SU-DHL-6 (cell line): Measurements from ENCODE around the gene CD200R1L.

ENCODE experiments used
- H2AFZ ChIP-seq: fragments of 200-600 bp; sonication (generic); 2 replicates; pipeline ENCODE4 v1.6.1; 2014; ENCODE audit warnings: low read depth, mild to moderate bottlenecking, moderate library complexity, mixed read lengths, antibody characterized with exemption, low read length; ENCODE audit not compliant: severe bottlenecking
- H3F3A ChIP-seq: fragments of 200-600 bp; shearing (Covaris generic); 2 replicates; pipeline ENCODE4 v1.6.0; 2016; ENCODE audit warnings: antibody characterized with exemption, mild to moderate bottlenecking; ENCODE audit not compliant: insufficient read depth
- H3K27ac ChIP-seq: fragments of 200-600 bp; sonication (generic); 2 replicates; pipeline ENCODE4 v1.5.1; 2016; ENCODE audit warnings: low read depth, mild to moderate bottlenecking, low read length, moderate library complexity, mixed read lengths
- H3K27me3 ChIP-seq: fragments of 200-600 bp; sonication (generic), shearing (Covaris generic); 2 replicates; pipeline ENCODE4 v1.6.0; 2014; ENCODE audit warnings: mild to moderate bottlenecking, low read length
- H3K36me3 ChIP-seq: fragments of 200-600 bp; sonication (generic); 2 replicates; pipeline ENCODE4 v1.6.1; 2014; ENCODE audit warnings: mild to moderate bottlenecking, low read length, mixed read lengths
- H3K4me2 ChIP-seq: fragments of 300-600, 200-600 bp; shearing (Covaris generic), sonication (generic); 2 replicates; pipeline ENCODE4 v1.6.0; 2014; ENCODE audit warnings: low read length, low read depth, mild to moderate bottlenecking; ENCODE audit not compliant: poor library complexity, severe bottlenecking
- H3K4me3 ChIP-seq: fragments of 200-600 bp; sonication (generic); 2 replicates; pipeline ENCODE4 v1.5.1; 2014; ENCODE audit warnings: antibody characterized with exemption, low read length, mild to moderate bottlenecking, mixed read lengths; ENCODE audit not compliant: insufficient read depth, poor library complexity, severe bottlenecking
- H3K79me2 ChIP-seq: fragments of 200-600 bp; sonication (generic); 2 replicates; pipeline ENCODE4 v1.6.1; 2014; ENCODE audit warnings: mild to moderate bottlenecking, low read length, moderate library complexity; ENCODE audit not compliant: insufficient read depth
- H3K9ac ChIP-seq: fragments of 200-600 bp; sonication (generic); 2 replicates; pipeline ENCODE4 v1.7.0; 2014; ENCODE audit warnings: mild to moderate bottlenecking, low read length
- H3K9me2 ChIP-seq: fragments of 200-600 bp; sonication (generic); replicated peaks from 2 replicates; pipeline ENCODE4 v1.6.1; 2014; ENCODE audit warnings: low read length; ENCODE audit not compliant: insufficient read depth
- H3K9me3 ChIP-seq: fragments of 200-600 bp; sonication (generic); 2 replicates; pipeline ENCODE4 v1.6.1; 2014; ENCODE audit warnings: low read length, mixed read lengths; ENCODE audit not compliant: insufficient read depth
- H4K20me1 ChIP-seq: fragments of 200-600 bp; sonication (generic); 2 replicates; pipeline ENCODE4 v1.6.1; 2014; ENCODE audit warnings: low read depth, mild to moderate bottlenecking, antibody characterized with exemption, low read length, moderate library complexity, mixed read lengths
- EZH2phosphoT487 ChIP-seq: fragments of 200-600 bp; sonication (generic), shearing (Covaris generic); conservative IDR thresholded peaks from 2 replicates; pipeline ENCODE4 v1.6.1; 2018; ENCODE audit warnings: mild to moderate bottlenecking, antibody characterized with exemption, low read length, moderate library complexity, mixed read lengths
- TF ChIP-seq, protein P1 (sequence below): fragments of 200-600 bp; sonication (generic); IDR thresholded peaks from one replicate; pipeline ENCODE4 v1.5.1; 2017; ENCODE audit warnings: antibody characterized with exemption, mild to moderate bottlenecking, low read length, moderate library complexity; ENCODE audit not compliant: insufficient read depth, poor library complexity, severe bottlenecking

The CD200R1L gene

DNA sequence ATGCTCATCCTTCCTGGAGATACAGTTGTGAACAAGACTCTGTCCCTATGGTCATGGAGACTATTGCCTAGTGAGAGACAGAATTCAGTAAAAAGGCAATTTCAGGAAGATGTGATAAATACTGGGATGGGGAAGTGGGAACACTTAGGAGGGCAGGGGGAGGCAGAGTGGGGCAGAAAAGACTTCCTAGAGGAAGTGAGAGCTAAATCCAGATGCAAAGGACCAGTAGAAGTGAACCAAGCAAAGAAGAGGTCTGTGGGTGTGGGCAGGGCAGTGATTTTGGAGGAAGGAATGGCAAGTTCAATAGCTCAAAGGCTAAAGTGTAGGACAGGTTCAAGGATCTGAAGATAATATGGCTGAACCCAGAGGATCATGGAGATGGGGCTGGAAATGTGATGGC lies 68.9 kb downstream of the CD200R1L start:
- no peaks in the 10 kb centered on the region for H3K9me2 ChIP-seq
- no peak for TF ChIP-seq EZH2phosphoT487
- TF ChIP-seq, protein P1, sequence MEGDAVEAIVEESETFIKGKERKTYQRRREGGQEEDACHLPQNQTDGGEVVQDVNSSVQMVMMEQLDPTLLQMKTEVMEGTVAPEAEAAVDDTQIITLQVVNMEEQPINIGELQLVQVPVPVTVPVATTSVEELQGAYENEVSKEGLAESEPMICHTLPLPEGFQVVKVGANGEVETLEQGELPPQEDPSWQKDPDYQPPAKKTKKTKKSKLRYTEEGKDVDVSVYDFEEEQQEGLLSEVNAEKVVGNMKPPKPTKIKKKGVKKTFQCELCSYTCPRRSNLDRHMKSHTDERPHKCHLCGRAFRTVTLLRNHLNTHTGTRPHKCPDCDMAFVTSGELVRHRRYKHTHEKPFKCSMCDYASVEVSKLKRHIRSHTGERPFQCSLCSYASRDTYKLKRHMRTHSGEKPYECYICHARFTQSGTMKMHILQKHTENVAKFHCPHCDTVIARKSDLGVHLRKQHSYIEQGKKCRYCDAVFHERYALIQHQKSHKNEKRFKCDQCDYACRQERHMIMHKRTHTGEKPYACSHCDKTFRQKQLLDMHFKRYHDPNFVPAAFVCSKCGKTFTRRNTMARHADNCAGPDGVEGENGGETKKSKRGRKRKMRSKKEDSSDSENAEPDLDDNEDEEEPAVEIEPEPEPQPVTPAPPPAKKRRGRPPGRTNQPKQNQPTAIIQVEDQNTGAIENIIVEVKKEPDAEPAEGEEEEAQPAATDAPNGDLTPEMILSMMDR: no peak
- H3K36me3 ChIP-seq: no peaks in the 10 kb centered on the region
- no peak overlapping the region for H3K4me2 ChIP-seq
- no peak overlapping the region for H3K27ac ChIP-seq
- H3K9ac ChIP-seq: no peak overlapping the region
- no peaks in the 10 kb centered on the region for H3K9me3 ChIP-seq
- H3K27me3 ChIP-seq: no peaks in the 10 kb centered on the region
- no peaks in the 10 kb centered on the region for H3F3A ChIP-seq
- H3K79me2 ChIP-seq: no peaks in the 10 kb centered on the region
- H4K20me1 ChIP-seq: no peaks in the 10 kb centered on the region
- H2AFZ ChIP-seq: no peak overlapping the region
- H3K4me3 ChIP-seq: no peak overlapping the region

DNA sequence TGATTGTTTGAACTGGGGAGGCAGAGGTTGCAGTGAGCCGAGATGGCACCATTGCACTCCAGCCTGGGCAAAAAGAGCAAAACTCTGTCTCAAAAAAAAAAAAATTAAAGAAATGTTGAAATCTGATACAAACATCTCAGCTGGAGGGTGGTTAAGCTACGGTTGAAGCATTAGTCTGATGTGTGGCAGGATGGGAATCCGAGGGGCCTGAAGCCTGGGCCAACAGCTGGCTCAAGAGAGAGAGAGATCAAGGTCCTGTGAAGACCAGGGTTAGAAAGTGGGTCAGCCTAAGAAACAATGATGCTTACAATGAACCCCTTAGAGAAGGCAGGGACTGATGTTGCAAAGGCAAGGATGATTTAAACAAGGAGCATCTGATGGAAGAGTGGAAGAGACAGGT lies 69.8 kb downstream of the CD200R1L start:
- H3K9ac ChIP-seq: no peak overlapping the region
- no peaks in the 10 kb centered on the region for H3K27me3 ChIP-seq
- no peaks in the 10 kb centered on the region for H4K20me1 ChIP-seq
- H3F3A ChIP-seq: no peaks in the 10 kb centered on the region
- no peak overlapping the region for H3K4me3 ChIP-seq
- H3K36me3 ChIP-seq: no peaks in the 10 kb centered on the region
- H2AFZ ChIP-seq: no peak overlapping the region
- H3K4me2 ChIP-seq: no peak overlapping the region
- H3K9me3 ChIP-seq: no peaks in the 10 kb centered on the region
- H3K9me2 ChIP-seq: no peaks in the 10 kb centered on the region
- no peak for TF ChIP-seq EZH2phosphoT487
- TF ChIP-seq, protein P1: no peak
- H3K27ac ChIP-seq: no peak overlapping the region
- no peaks in the 10 kb centered on the region for H3K79me2 ChIP-seq

DNA sequence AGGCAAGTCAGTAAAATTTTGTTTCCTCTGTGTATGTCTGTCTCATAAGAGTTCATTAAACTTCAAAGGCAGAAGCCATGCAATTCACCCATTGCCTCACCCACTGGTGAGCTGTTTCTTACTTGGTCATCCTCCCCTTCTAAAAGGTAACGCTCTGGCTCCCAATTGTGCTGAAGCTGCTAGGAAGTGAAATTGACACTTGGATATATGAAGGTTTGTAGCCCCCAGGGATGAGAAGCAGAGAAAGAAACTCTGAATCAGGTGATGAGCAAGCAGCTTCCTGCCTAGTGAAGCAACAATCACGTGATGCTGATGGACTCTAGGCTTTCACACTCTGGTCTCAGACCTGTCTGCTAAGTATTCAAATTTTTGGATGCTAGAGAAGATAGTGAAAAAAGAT lies 70.7 kb downstream of the CD200R1L start:
- H3K9ac ChIP-seq: no peak overlapping the region
- H3K36me3 ChIP-seq: no peaks in the 10 kb centered on the region
- no peaks in the 10 kb centered on the region for H3K9me2 ChIP-seq
- TF ChIP-seq EZH2phosphoT487: no peak
- TF ChIP-seq, protein P1: no peak
- no peaks in the 10 kb centered on the region for H4K20me1 ChIP-seq
- H3K27me3 ChIP-seq: no peaks in the 10 kb centered on the region
- no peak overlapping the region for H3K4me3 ChIP-seq
- H2AFZ ChIP-seq: peak overlapping the region; percentile 35
- no peaks in the 10 kb centered on the region for H3K9me3 ChIP-seq
- no peaks in the 10 kb centered on the region for H3F3A ChIP-seq
- H3K27ac ChIP-seq: no peak overlapping the region
- H3K4me2 ChIP-seq: peak overlapping the region; percentile 5
- no peaks in the 10 kb centered on the region for H3K79me2 ChIP-seq
